Colon (tissue), 2 donors: ENCODE results near the gene CERKL.

Source experiments
- FAIRE-seq: peaks from 2 replicates; lab custom pipeline; 2012; peaks lifted over from hg19 to GRCh38; lab: Jason Lieb, UNC
- donor health status: control.
- donor health status: control.

The CERKL gene

GRCh38 chr2:181628590-181629585 is 28.0 kb downstream of the CERKL start:
- FAIRE-seq = no peak

DNA sequence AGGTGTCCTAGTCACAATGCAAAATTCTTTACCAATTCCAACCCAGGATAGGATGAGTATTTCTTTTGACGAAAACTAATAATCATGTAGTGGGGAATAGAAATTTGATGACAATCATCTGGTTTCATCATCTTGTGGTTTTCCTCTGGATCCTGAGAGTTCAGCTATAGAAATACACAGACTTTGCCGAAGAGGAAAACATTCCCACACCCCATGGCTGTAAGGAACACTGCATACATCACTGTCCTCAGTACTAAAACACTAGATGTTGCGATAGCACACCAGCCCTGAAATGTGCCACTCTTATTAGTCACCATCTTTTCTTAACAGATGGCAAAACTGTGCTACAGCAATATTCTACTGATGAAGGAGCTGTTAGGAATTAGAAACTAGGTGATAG is 29.4 kb downstream of the CERKL start:
- FAIRE-seq = no peak

DNA sequence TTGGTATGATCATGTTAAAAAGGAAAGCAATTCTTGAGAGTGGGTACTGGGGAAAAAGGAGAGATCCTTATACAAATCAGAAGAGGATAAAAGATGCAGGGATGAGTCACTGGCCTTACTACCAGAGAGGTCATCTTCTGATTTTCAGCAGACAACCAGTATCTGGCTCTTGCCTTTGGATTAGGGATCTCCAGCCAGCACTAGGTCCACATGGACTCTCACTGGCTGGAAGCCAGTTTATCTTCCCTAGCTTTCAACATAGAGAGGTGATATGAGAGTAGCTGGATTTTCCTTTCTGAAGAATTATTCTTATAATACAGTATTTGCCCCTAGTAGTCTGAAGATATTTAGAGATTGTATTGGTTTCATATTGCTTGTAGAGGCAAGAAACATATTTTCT is 30.2 kb downstream of the CERKL start:
- FAIRE-seq = no peak

DNA sequence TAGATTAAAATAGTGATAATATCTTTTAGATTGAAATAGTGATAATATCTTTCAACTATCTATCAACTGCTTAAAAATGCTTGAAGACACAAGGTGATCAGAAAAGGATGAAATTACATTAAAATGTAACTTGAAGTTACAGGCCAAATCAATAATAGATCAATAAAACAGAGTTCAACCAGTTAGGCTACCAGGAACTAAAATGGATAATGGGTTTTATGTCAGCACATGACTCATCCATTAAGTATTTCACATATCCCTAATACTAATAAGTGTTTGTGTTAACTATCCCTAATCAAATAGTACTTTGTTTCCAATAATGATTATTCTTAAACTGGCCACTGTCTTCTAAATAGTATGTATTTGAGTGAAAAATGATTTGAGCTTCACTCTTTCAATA is 33.7 kb downstream of the CERKL start:
- FAIRE-seq = no peak

GRCh38 chr2:181621779-181622490 is 35.0 kb downstream of the CERKL start:
- FAIRE-seq = no peak

- no peak for FAIRE-seq
These were observed 37.4 kb downstream of the CERKL start for GRCh38 chr2:181619516-181619915.

DNA sequence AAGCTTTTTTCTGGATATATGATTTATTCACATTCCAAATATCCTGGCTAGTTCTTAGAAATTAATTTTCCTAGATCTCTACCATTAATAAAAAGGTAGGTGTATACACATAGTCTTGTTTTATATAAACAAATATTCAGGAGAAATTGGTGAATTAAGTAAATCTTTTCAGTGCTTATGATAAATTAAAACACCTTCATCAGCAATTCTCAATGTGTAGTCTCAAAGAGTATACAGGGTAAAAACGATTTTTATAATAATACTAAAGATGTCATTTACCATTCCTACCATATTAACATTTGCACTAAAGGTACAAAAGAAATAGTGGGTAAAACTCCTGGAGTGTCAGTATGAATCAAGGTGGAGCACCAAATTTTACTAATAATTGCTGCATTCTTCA is 40.2 kb downstream of the CERKL start:
- FAIRE-seq = no peak

- FAIRE-seq = no peak
These were observed 41.8 kb downstream of the CERKL start for GRCh38 chr2:181614874-181615638.

- FAIRE-seq = no peak
These were observed 43.7 kb downstream of the CERKL start for GRCh38 chr2:181613241-181613640.

DNA sequence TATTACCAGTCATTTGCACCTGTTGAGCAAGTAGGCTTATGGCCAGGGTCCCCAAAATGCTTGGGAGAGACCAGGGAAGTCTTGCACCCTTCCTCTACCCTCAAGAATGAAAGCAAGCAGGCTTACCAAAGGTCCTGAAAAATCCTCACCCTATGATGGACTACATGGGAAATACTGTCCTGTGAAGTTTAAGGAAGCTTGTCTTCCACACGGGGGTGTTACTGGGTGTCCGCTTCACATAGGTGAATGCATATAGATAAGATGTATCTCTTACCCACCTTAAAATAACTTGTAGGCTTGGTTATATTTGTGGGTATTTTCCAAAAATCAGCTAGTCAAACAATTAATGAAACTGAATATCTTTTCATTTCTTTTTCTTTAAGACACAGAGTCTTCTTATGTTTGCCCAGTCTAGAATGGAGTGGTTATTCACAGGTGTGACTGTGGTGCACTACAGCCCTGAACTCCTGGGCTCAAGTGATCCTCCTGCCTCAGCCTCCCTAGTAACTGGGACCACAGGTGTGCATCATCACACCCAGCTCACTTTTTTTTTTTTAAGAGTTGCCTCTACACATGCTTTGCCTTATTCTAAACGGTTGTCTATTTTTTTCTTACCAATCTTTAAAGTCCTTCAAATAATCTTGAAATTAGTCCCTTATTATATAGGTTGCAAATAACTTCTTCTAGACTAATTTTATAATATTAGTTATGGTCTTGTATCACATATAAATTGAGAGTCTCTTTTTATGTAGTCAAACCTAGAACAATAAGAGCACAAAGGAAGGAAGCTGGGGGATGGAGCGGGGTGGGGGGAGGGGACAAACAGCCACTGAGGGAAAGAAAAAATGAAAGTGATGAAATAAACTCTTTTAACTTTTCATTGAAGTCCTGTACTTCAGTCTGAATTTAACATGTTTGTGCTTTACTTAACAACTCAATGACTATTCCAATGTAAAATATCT is 49.0 kb downstream of the CERKL start:
- FAIRE-seq = no peak

GRCh38 chr2:181605889-181606837 is 50.7 kb downstream of the CERKL start:
- FAIRE-seq = no peak

- no peak for FAIRE-seq
These were observed 54.9 kb downstream of the CERKL start for GRCh38 chr2:181602017-181602416.

DNA sequence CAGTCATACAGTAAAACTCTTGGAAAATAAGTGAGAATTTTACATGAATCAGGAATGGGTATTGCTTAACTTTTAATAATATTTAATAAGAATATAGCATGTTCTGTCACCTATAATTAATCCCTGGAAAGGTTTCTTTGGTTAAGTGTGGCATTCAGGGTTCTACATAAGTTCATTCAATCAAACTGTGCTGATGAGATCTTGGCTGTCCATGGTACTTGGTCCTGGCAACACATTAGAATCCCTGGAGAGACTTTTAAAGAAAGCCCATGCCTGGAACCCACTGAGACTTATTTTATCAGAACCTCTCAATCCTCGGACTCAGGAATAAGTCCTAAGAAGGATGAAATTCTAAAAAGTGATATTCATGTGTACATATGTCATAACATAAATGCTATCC is 60.3 kb downstream of the CERKL start:
- no peak for FAIRE-seq

GRCh38 chr2:181594322-181594721 is 62.6 kb downstream of the CERKL start:
- FAIRE-seq = no peak

DNA sequence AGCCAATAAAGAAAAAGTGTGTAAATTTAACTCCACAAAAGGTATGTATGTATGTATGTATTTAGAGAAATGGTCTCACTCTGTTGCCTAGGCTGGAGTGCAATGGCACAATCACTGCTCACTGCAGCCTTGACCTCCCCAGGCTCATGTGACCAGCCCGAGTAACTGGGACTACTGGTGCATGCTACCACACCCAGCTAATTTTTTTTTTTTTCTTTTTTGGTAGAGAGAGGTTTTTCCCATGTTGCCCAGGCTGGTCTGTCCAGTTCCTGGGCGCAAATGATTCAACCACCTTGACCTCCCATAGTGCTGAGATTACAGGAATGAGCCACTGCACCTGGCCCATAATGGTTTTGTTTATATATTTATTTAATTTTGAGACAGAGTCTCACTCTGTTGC is 67.1 kb downstream of the CERKL start:
- no peak for FAIRE-seq

DNA sequence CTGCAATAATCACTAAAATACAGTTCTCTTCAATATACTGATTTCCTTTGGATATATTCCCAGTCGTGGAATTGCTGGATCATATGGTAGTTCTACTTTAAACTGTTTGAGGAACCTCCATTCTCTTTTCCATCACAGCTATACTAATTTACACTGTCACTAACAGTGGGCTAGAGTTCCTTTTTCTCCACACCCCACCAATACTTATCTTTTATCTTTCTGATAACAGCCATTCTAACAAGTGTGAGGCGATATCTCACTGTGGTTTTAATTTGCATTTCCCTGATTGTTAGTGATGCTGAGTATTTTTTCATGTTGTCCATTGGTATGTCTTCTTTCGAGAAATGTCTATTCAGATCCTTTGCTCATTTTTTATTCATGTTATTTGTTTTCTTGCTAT is 68.4 kb downstream of the CERKL start:
- no peak for FAIRE-seq

- FAIRE-seq = no peak
These were observed 70.3 kb downstream of the CERKL start for GRCh38 chr2:181586569-181587081.

- FAIRE-seq = no peak
These were observed 71.2 kb downstream of the CERKL start for GRCh38 chr2:181585732-181586131.

DNA sequence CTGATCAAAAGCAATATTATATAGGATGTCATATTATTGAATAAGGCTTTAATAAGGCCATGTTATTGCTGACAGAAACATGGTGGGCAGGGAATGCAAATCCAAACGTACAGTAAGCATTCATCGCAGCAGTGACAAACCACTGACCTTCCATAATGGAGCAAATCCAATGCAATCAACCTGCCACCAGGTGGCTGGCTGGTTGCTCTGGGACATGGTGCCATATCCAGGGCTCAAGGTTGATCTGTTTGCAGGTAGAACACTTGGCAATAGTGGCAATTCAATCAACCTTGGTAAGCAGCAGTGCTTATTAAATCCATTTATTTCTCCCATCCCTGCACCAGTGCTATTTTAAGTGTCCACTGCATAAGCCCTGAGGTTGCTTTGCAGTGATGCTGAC is 75.4 kb downstream of the CERKL start:
- no peak for FAIRE-seq

DNA sequence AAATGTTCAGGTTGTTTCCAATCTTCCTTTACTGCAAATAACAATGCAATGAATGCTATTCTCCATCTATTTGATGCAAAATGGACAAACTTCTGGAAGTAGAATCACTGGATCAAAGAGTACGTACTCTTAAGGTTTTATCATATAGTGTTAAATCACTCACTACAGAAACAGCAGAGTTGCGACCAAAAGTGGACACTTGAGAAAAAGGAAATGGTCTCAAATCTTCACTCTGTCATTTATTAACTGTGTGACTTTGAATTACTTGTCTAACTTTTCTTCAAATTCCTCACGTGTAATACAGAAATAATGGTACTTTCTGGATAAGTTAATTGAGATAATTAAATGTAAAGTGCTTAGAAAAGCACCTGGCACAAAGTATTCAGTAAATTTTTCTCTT is 78.1 kb downstream of the CERKL start:
- no peak for FAIRE-seq
